Activated T-cell treated with anti-CD3 and anti-CD28 coated beads, Interleukin-2, amount 50 U/mL, for 24 hours (primary cell): ENCODE data around the gene MYO3B.
"Not testable (repeated sequence)": the region's sequence is repeated elsewhere in the genome, so short reads cannot be mapped to it uniquely, and the experiment has no call there.

Source experiments
- DNase-seq: peaks from one replicate; pipeline ENCODE4 v3.0.0-alpha.2; 2020
- H3K27ac Mint-ChIP-seq: 2 replicates; pipeline ENCODE4 v1.8.0; 2020; ENCODE audit warnings: mild to moderate bottlenecking, mixed read lengths
- H3K27me3 Mint-ChIP-seq: 2 replicates; pipeline ENCODE4 v1.8.0; 2020; ENCODE audit warnings: mixed read lengths
- H3K36me3 Mint-ChIP-seq: 2 replicates; pipeline ENCODE4 v1.8.0; 2020; ENCODE audit warnings: low read depth, mixed read lengths
- H3K4me1 Mint-ChIP-seq: 2 replicates; pipeline ENCODE4 v1.8.0; 2020; ENCODE audit warnings: low read depth, mixed read lengths
- H3K4me3 Mint-ChIP-seq: 2 replicates; pipeline ENCODE4 v1.8.0; 2020; ENCODE audit warnings: mild to moderate bottlenecking, moderate library complexity, mixed read lengths
- H3K9me3 Mint-ChIP-seq: 2 replicates; pipeline ENCODE4 v1.8.0; 2020; ENCODE audit warnings: mixed read lengths

The MYO3B gene

DNA sequence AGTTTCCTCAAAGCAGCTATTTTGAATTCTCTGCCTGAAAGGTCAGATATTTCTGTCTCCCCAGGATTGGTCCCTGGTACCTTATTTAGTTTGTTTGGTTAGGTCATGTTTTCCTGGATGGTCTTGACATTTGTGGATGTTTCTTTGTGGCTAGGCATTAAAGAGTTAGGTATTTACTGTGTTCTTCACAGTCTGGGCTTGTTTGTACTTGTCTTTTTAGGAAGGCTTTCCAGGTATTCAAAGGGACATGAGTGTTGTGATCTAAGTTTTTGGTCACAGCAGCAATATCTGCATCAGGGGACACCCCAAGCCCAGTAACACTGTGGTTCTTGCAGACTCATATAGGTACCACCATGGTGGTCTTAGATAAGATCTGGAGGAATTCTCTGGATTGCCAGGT lies 11.8 kb downstream of the MYO3B start:
- Mint-ChIP-seq H3K9me3 (peaks cover 23% of the 10 kb centered on the region), H3K36me3 (no peaks in the 10 kb centered on the region), H3K27ac (no peak overlapping the region), H3K27me3 (peaks cover 4% of the 10 kb centered on the region), H3K4me1 (no peaks in the 10 kb centered on the region), H3K4me3 (no peak overlapping the region)
- DNase-seq: no peak

GRCh38 chr2:170190172-170190571 lies 12.2 kb downstream of the MYO3B start:
- H3K4me3 Mint-ChIP-seq: no peak overlapping the region
- no peaks in the 10 kb centered on the region for H3K36me3 Mint-ChIP-seq
- H3K27me3 Mint-ChIP-seq: peaks cover 8% of the 10 kb centered on the region
- H3K27ac Mint-ChIP-seq: no peak overlapping the region
- H3K9me3 Mint-ChIP-seq: peaks cover 20% of the 10 kb centered on the region
- no peak for DNase-seq
- H3K4me1 Mint-ChIP-seq: no peaks in the 10 kb centered on the region

DNA sequence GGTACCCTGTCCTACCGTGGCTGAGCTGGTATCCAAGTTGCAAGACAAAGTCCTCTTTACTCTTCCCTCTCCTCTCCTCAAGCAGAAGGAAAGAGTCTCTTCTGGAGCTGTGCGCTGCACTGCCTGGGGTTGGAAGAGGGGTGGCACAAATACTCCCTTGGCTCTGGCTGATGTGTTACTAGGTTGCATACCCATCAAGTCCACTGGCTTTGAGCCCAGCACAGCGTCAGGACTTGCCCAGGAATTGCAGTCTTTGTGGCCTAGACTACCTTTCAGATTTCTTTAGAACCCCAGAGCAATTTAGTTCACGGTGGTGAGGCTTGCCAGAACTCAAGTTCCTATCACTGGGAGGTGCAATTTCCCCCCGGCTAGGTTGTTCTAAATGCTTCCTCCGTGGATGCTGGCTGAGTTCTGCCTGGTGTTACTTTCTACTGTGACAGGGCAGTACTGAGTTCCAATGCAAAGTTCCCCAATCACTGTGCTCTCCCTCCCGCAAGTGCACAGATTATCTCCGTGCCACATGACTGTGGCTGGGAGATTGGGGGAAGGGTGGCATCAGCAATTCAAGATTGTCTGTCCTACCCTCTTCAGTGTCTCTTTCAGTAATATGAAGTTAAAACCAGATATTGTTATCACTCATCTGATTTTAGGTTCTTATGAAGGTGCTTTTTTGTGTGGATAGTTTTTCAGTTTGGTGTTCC lies 13.4 kb downstream of the MYO3B start:
- DNase-seq: no peak
- H3K4me1 Mint-ChIP-seq: no peaks in the 10 kb centered on the region
- no peak overlapping the region for H3K4me3 Mint-ChIP-seq

GRCh38 chr2:170196963-170197362 lies 19.0 kb downstream of the MYO3B start:
- DNase-seq: no peak
- no peaks in the 10 kb centered on the region for H3K9me3 Mint-ChIP-seq
- H3K27ac Mint-ChIP-seq: no peak overlapping the region
- no peaks in the 10 kb centered on the region for H3K36me3 Mint-ChIP-seq
- H3K27me3 Mint-ChIP-seq: peaks cover 42% of the 10 kb centered on the region
- no peak overlapping the region for H3K4me3 Mint-ChIP-seq
- no peaks in the 10 kb centered on the region for H3K4me1 Mint-ChIP-seq

More for the DNA sequence above, 13.4 kb downstream of the MYO3B start:
- H3K27me3 Mint-ChIP-seq: peaks cover 16% of the 10 kb centered on the region
- no peak overlapping the region for H3K27ac Mint-ChIP-seq
- peaks cover 14% of the 10 kb centered on the region for H3K9me3 Mint-ChIP-seq
- no peaks in the 10 kb centered on the region for H3K36me3 Mint-ChIP-seq

GRCh38 chr2:170201275-170201674 lies 23.3 kb downstream of the MYO3B start:
- H3K27ac Mint-ChIP-seq: no peak overlapping the region
- H3K27me3 Mint-ChIP-seq: peaks cover 35% of the 10 kb centered on the region
- H3K9me3 Mint-ChIP-seq: no peaks in the 10 kb centered on the region
- H3K36me3 Mint-ChIP-seq: no peaks in the 10 kb centered on the region
- H3K4me3 Mint-ChIP-seq: no peak overlapping the region
- DNase-seq: no peak
- no peaks in the 10 kb centered on the region for H3K4me1 Mint-ChIP-seq

- Mint-ChIP-seq H3K36me3 (no peaks in the 10 kb centered on the region), H3K9me3 (no peaks in the 10 kb centered on the region), H3K27ac (no peak overlapping the region), H3K27me3 (peaks cover 32% of the 10 kb centered on the region), H3K4me1 (no peaks in the 10 kb centered on the region), H3K4me3 (no peak overlapping the region)
- no peak for DNase-seq
Measured at GRCh38 chr2:170201734-170202393, 23.9 kb downstream of the MYO3B start.

GRCh38 chr2:170202437-170202836 lies 24.5 kb downstream of the MYO3B start:
- H3K4me1 Mint-ChIP-seq: no peaks in the 10 kb centered on the region
- DNase-seq: no peak
- H3K9me3 Mint-ChIP-seq: no peaks in the 10 kb centered on the region
- H3K27ac Mint-ChIP-seq: no peak overlapping the region
- no peaks in the 10 kb centered on the region for H3K36me3 Mint-ChIP-seq
- no peak overlapping the region for H3K4me3 Mint-ChIP-seq
- peaks cover 28% of the 10 kb centered on the region for H3K27me3 Mint-ChIP-seq

GRCh38 chr2:170204298-170204951 lies 26.5 kb downstream of the MYO3B start:
- no peaks in the 10 kb centered on the region for H3K4me1 Mint-ChIP-seq

DNA sequence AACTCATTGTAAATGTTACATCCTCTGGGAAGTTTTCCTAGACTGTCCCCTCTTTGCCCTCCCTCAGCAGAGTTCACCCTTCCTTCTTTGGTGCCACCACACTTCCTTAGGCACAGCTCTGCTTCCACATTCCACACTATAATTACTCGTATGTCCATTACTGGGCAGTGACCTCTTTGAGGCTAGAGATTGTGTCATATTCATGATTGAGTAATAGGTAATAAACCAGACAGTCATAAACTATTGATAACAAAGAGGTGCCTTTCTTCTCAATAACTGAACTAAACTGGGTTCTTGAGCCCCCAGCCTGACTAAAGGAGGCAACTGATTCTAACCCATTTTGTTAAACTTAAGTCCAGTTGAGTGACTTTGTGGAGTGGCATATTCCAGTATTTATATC lies 28.3 kb downstream of the MYO3B start:
- H3K27ac Mint-ChIP-seq: no peak overlapping the region
- H3K4me3 Mint-ChIP-seq: no peak overlapping the region
- H3K9me3 Mint-ChIP-seq: peaks cover 2% of the 10 kb centered on the region
- DNase-seq: no peak
- H3K4me1 Mint-ChIP-seq: no peaks in the 10 kb centered on the region
- H3K36me3 Mint-ChIP-seq: no peaks in the 10 kb centered on the region
- H3K27me3 Mint-ChIP-seq: peaks cover 7% of the 10 kb centered on the region

More at GRCh38 chr2:170204298-170204951, 26.5 kb downstream of the MYO3B start:
- H3K9me3 Mint-ChIP-seq: no peaks in the 10 kb centered on the region
- H3K27me3 Mint-ChIP-seq: peaks cover 18% of the 10 kb centered on the region
- no peak overlapping the region for H3K4me3 Mint-ChIP-seq
- no peak overlapping the region for H3K27ac Mint-ChIP-seq
- no peak for DNase-seq
- H3K36me3 Mint-ChIP-seq: no peaks in the 10 kb centered on the region

GRCh38 chr2:170206805-170207407 lies 29.0 kb downstream of the MYO3B start:
- H3K36me3 Mint-ChIP-seq: no peaks in the 10 kb centered on the region
- DNase-seq: no peak
- no peak overlapping the region for H3K27ac Mint-ChIP-seq
- H3K27me3 Mint-ChIP-seq: peaks cover 7% of the 10 kb centered on the region
- peaks cover 2% of the 10 kb centered on the region for H3K9me3 Mint-ChIP-seq
- no peaks in the 10 kb centered on the region for H3K4me1 Mint-ChIP-seq
- H3K4me3 Mint-ChIP-seq: no peak overlapping the region

- H3K27ac Mint-ChIP-seq: no peak overlapping the region
- no peak for DNase-seq
- H3K27me3 Mint-ChIP-seq: peaks cover 7% of the 10 kb centered on the region
- no peak overlapping the region for H3K4me3 Mint-ChIP-seq
- H3K9me3 Mint-ChIP-seq: peaks cover 2% of the 10 kb centered on the region
- no peaks in the 10 kb centered on the region for H3K36me3 Mint-ChIP-seq
- H3K4me1 Mint-ChIP-seq: no peaks in the 10 kb centered on the region
Measured at GRCh38 chr2:170207901-170208300, 30.0 kb downstream of the MYO3B start.

- Mint-ChIP-seq H3K36me3 (no peaks in the 10 kb centered on the region), H3K27ac (no peak overlapping the region), H3K4me1 (no peaks in the 10 kb centered on the region), H3K27me3 (peaks cover 7% of the 10 kb centered on the region), H3K9me3 (peaks cover 2% of the 10 kb centered on the region), H3K4me3 (no peak overlapping the region)
- DNase-seq: no peak
Measured at GRCh38 chr2:170208967-170209366, 31.0 kb downstream of the MYO3B start.

GRCh38 chr2:170212625-170213280 lies 34.8 kb downstream of the MYO3B start:
- Mint-ChIP-seq H3K4me1 (no peaks in the 10 kb centered on the region), H3K36me3 (no peaks in the 10 kb centered on the region), H3K4me3 (no peak overlapping the region), H3K27me3 (peaks cover 5% of the 10 kb centered on the region), H3K9me3 (peaks cover 2% of the 10 kb centered on the region), H3K27ac (no peak overlapping the region)
- DNase-seq: no peak

GRCh38 chr2:170213281-170213625 lies 35.3 kb downstream of the MYO3B start:
- DNase-seq, H3K4me1 Mint-ChIP-seq, H3K36me3 Mint-ChIP-seq, H3K9me3 Mint-ChIP-seq, H3K4me3 Mint-ChIP-seq, H3K27me3 Mint-ChIP-seq, H3K27ac Mint-ChIP-seq: not testable (repeated sequence)
